ENCODE results near the gene KCNJ4. TPM values are rescaled to one million over a fixed set of nuclear protein-coding genes. Genes with fewer than 3 reads are reported as not detected.

Gene KCNJ4
- total RNA-seq, 1 experiment from 2014 or later: not detected

DNA sequence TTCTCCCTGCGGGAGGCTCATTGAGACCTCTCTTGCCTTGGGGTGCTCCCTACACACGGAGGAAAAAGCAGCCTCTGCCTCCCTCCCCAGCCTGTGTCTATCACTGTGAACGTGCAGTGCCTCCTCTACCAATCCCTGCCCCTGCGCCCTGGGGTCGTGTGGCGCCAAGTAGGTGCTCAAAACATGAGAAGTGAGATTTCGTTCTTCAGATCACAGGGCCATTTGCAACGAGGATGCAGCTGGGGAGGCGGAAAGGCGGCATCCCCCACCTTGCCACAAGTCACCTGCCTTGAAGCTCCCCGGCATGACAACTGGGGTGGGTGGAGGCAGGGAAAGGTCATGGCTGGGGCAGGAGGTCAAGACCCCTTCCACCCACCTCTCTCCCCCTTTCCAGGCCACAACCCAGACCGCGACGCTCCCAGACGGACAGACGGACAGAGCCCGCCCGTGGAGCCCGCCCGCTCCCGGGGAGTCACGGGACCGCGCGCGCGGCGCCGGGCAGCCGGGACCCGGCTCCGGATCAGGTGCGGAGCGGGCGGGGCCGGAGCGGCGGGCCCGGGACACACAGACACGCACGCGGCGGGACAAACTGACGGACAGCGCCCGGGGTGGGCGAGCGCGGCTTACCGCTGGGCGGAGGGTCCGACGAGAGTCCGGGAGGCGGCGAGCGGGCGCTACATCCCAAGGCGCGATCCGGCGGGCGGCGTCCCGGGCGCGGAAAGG is 485 bp downstream of the KCNJ4 start:
- DNase-seq (ENCODE audit: extremely low read depth, low read depth): no peak

- no peak for DNase-seq (ENCODE audit: extremely low read depth, low read depth)
These were observed 1.0 kb downstream of the KCNJ4 start for GRCh38 chr22:38453996-38454352.

DNA sequence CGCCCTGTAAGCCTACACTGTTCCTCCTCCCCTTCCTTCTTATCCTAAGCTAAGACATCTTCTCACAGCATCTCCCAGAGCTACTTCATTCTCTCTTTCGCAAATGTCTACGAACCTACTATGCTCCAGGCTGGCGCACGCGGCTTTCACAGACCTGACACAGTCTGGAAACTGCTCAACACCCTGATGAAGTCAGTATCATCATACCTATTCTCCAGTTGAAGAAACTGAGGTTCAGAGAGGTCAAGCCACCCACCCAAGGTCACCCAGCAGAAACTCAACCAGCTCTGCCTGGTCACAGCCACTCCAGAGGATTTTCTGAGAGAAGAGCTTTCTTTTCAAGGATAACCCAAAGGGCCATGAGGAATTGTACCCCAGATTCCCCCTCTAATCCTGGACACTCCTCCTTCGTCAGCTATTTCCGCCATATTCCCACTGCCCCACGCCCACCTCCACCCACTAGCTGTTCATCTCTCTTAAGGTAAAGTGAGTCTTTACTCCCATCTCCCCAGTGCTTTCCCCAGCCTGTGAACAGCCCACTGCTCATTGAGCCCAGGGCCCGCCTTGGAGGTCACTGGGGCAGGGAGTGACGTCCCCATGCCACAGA is 1.8 kb downstream of the KCNJ4 start:
- no peak for DNase-seq (ENCODE audit: extremely low read depth, low read depth)

- no peak for DNase-seq (ENCODE audit: extremely low read depth, low read depth)
These were observed 2.5 kb downstream of the KCNJ4 start for GRCh38 chr22:38452373-38453065.

DNA sequence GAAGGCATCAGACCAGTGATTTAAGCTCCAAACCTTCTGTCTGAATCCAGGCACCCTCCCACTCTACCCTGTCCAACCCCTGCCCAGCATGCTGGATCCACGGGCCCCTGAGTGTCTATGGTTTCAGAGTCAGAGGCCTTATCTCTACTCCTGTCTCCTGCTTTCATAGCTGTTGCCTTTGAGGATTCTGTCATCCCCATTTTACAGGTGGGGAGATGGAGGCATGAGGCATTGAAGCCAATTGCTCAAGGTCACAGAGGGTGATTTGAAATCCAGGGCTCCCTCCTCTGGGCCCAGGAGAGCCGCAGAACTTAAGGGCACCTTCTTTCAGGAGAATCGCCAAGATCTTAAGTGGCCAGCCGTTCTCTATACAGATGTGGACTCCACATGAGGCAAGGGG is 3.1 kb downstream of the KCNJ4 start:
- DNase-seq (ENCODE audit: extremely low read depth, low read depth): no peak

- DNase-seq (ENCODE audit: extremely low read depth, low read depth): no peak
These were observed 3.6 kb downstream of the KCNJ4 start for GRCh38 chr22:38451404-38451803.

DNA sequence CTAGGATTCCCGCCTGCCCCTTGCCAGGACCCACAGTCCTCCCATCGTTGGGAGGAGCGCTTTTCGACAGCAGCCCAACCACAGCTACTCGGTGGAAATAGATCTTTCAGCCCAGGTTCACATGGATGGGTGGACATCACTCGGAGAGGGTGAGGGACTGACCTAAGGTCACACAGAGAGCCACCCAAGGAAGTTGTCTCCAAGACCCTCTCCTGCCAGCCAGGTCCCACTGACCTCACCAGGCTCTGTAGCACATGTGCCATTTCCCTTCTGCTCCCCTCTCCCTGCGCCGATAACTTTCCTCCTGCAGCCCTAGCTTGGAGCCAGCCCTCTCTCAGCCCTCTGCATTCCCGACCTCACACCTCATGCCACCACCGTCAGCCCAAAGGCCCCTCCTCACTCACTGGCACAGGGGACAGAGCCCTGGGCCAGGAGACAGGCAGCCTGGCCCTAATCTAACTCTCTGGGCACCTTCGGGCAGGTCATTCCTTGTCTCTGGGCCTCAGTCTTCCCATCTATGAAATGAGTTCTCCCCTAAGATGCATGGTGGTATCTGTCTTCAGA is 4.7 kb downstream of the KCNJ4 start:
- no peak for DNase-seq (ENCODE audit: extremely low read depth, low read depth)

DNA sequence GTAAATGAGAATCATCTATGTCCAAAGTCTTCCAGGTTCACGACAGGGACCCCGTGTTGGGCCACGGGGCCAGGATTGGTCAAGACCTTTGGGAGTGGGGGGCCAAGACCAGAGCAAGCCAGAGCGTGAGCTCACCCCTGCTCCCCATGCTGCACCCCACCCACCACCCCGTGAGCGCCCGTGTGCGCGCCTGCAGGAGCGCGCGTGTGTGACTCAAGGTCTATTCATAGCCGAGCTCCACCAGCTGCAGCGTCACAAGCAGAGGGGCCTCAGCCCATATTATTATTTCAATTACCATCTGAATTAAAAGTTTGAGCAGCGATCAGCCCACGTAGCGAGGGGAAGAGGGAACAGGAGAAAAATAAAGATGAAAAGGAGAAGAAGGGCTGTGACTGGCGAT is 5.2 kb downstream of the KCNJ4 start:
- DNase-seq (ENCODE audit: extremely low read depth, low read depth): no peak

DNA sequence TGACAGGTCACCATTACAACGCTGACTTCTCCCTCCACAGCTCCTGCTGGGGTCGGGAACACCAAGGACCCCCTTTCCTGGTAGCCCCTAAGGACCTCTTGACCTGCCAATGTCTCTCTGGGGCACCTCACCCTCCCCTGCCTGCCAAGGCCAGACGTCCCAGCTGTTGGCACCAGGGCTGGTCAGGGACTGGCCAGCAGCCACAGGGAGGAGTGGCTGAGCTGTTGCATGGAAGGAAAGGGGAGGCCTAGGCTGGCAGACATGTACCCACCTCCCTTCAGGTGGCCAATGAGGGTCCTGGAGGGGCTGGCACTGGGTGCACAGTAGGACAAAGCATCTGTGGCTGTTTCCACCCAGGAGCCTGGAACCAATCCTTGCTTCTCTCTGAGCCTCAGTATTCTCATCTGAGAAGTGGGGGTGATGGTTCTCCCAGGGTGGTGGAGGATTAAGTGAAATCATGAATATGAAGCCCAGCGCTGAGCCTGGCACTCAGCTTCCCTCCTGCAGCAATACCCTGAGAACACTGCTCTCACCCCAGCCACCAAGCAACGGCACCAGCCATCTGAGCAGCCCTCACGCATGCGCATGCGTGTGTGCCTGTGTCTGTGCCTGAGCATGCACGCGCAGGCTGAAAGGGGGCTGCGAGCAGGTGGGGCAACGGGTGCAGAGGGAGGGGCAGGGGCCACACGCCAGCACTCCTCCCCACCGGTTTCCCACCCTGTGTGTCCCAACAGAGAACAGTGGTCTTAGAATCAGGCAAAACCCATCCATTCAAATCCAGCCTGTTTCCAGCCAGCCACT is 5.9 kb downstream of the KCNJ4 start:
- DNase-seq (ENCODE audit: extremely low read depth, low read depth): no peak

DNA sequence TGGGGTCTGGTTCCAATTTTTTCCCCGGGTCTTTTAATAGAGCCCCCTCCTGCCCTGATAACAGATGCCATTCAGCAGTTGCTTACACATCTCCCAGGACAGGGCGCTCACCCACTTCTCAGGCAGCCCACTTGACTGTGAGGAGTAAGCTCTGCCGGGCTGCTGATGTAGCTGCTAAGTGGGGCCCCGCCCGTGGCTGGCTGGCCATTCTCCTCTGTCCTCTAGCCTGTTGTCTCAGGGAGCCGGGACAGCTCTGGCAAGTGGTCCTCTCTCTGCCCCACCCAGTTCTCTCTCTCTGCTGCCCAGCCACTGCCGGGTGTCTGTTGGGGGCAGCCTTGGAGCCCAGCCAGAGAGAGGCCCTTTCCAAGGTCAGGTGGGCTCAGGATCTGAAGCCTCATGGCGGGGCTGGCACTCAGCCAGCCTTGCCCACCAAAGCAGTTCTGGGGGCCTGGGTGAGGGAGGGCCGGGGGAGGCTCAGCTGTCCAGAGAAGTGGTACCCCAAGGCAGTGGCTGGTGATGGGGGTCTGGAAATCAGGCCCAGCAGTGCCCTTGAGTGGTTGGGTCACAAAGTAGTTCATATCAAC is 8.9 kb downstream of the KCNJ4 start:
- no peak for DNase-seq (ENCODE audit: extremely low read depth, low read depth)

DNA sequence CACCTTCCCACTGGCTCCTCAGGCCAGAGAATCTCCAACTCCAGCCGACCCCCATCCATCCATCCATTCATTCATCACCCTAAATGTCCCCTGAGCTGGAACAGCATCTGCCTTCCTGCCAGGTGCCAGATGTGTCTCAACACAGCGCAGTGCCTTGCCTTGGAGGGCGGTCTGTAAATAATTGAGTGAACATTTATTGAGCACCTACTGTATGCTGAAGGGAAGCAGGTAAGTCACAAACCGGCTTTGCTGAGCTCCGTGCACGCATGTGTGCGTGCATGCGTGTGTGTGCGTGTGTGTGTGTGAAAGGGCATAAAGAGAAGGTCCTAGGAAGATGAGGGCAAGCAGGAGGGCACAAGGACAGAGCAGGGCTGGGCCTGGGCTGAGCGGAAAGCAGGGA is 10.2 kb downstream of the KCNJ4 start:
- no peak for DNase-seq (ENCODE audit: extremely low read depth, low read depth)

- no peak for DNase-seq (ENCODE audit: extremely low read depth, low read depth)
These were observed 11.1 kb downstream of the KCNJ4 start for GRCh38 chr22:38443628-38444521.

- DNase-seq (ENCODE audit: extremely low read depth, low read depth): no peak
These were observed 11.9 kb downstream of the KCNJ4 start for GRCh38 chr22:38442967-38443627.

GRCh38 chr22:38441620-38442287 is 13.2 kb downstream of the KCNJ4 start:
- no peak for DNase-seq (ENCODE audit: extremely low read depth, low read depth)

DNA sequence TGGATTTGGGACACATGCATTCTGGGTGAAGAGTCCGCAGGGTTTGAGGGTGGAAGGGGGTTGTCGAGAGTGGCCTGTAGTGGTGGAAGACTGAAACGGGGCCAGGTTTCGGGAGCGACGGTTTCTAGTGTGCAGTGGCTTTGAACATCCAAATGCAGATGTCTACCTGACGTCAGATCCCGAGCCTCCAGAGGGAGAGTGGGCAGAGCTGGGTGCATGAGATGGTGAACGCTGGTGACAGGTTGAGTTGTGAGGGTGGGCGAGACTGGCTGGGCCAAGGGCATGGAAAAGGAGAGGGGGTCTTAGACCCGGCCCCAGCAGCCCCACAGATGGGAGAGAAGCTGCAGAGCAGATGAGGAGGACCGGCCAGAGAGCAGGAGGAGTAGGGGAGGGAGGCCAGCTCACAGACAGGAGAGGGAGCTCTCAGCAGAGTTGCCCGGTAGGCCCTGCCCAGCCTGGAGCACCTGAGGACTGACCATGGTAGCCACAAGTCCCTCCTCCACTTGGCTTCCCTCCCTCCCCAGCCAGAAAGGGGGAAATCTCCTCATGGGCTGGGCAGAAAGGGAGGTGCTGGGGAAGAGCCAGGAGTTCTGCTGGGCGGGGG is 14.2 kb downstream of the KCNJ4 start:
- no peak for DNase-seq (ENCODE audit: extremely low read depth, low read depth)

DNA sequence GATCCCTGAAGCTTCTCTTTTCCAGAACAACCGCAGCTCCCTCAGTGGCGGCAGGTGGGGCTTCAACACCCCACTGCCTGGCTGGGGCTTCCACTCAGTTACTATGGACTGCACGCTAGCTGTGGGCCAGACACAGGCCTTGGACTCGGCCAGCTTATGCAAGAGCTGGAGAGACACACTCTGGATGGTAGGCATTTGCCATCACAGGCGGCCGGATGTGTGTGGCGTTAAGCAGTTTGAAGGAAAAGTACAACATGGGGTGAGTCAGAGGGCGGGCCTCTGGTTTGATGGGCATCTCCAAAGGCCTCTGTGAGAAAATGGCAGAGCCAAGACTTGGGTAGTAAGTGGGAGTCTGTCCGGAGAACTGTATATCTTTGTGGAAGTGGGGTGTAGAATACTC is 17.6 kb downstream of the KCNJ4 start:
- DNase-seq (ENCODE audit: extremely low read depth, low read depth): no peak

DNA sequence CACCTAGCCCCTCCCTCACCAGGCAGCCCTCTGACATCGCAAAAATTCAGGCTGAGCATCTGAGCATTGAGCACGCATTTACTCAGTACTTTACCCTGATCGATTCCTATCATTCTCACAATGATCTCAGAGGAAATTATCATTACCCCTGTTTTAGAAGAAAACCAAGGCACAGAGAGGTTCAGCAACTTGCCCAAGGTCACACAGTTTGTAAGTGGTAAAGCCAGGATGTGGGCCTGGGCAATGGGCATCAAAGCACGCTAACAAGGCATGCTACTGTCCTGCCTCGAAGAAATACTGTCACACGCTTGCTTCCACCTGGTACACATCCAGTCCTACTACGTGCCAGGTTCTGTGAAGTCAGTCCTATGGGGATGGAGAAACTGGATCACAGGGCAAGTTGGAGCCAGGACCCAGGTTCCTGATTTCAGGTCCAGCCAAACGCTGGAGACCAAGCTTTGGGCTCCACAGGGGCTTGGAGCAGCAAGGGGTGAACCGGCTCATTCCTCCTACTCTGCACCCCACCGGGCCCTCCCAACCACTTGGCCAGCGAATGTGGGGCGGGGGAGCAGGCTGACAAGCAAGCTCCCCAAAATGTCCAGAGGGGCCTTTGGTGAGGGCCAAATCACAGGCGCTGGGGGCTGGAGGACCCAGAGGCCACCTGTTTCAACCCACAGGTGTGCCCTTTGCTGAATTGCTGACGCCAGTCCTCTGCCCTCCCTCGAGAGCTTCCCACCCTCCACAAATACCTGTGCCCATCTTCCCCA is 18.2 kb downstream of the KCNJ4 start:
- no peak for DNase-seq (ENCODE audit: extremely low read depth, low read depth)

Data from NCI-H460 (cell line).